Testis (tissue), 2 donors: ENCODE measurements around the gene ERC1.

Experiments
- POLR2A ChIP-seq: fragments of 450-650 bp; IDR thresholded peaks from one replicate; pipeline ENCODE4 v1.6.1; 2017; ENCODE audit warnings: antibody characterized with exemption, mild to moderate bottlenecking, moderate library complexity
- TF ChIP-seq, protein P1 (sequence below), 3 experiments: fragments of 450-650 bp in 2 of 3; fragments of 200-600 bp in 1 of 3; sonication (generic) in 1 of 3; IDR thresholded peaks; one replicate each; pipeline ENCODE4 v1.5.1; 2016 to 2019; ENCODE audit warnings: antibody characterized with exemption in 3 of 3, mild to moderate bottlenecking in 2 of 3, moderate library complexity in 1 of 3

DNA sequence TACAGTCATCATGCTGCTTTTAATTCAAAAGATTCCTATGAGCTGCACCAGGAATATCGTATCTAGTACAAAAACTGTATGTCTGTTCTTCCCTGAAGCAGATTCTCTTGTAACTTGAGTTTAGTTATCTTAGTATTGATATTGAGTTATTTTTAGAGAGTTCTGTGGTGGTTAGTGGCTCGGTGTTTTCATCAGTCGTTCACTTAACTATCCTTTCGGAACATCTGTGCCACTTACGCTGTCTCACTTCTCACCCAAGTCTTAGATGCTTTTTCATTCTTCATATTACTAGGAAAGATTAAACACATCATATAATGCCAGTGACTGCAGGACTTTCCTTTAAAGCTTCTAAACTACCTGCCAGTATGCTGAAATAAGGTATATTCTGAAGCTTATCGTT lies 352.4 kb downstream of the ERC1 start:
- TF ChIP-seq, protein P1, sequence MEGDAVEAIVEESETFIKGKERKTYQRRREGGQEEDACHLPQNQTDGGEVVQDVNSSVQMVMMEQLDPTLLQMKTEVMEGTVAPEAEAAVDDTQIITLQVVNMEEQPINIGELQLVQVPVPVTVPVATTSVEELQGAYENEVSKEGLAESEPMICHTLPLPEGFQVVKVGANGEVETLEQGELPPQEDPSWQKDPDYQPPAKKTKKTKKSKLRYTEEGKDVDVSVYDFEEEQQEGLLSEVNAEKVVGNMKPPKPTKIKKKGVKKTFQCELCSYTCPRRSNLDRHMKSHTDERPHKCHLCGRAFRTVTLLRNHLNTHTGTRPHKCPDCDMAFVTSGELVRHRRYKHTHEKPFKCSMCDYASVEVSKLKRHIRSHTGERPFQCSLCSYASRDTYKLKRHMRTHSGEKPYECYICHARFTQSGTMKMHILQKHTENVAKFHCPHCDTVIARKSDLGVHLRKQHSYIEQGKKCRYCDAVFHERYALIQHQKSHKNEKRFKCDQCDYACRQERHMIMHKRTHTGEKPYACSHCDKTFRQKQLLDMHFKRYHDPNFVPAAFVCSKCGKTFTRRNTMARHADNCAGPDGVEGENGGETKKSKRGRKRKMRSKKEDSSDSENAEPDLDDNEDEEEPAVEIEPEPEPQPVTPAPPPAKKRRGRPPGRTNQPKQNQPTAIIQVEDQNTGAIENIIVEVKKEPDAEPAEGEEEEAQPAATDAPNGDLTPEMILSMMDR (IDR thresholded peaks at IDR 0.05) = no peak
- no peak for TF ChIP-seq POLR2A
